PC-9 (cell line): Measurements from ENCODE around the gene NSUN7.

Source experiments
- CTCF ChIP-seq: fragments of 200-600 bp; sonication (generic); conservative IDR thresholded peaks from 2 replicates; pipeline ENCODE4 v1.6.1; 2017; ENCODE audit warnings: mixed run types, antibody characterized with exemption, mild to moderate bottlenecking, moderate library complexity
- EZH2 ChIP-seq: fragments of 200-600 bp; sonication (generic); IDR thresholded peaks from 2 replicates; pipeline ENCODE4 v1.8.0; 2017; ENCODE audit warnings: antibody characterized with exemption, low read depth

- TF ChIP-seq EZH2 (no peak), CTCF (no peak)
Measured at GRCh38 chr4:40822420-40823166, 72.8 kb downstream of the NSUN7 start.
